GM11168 (cell line): Measurements from ENCODE around the gene SORT1.
"Not testable (repeated sequence)": the region's sequence is repeated elsewhere in the genome, so short reads cannot be mapped to it uniquely, and the experiment has no call there.

Source experiments
- in situ Hi-C: fragments of 300-500 bp; cut with MboI; formaldehyde crosslinking; loops from one replicate; pipeline ENCODE4 v1.12.0; 2022; ENCODE audit warnings: low sequenced_read_pairs; ENCODE audit not compliant: unreplicated experiment

Gene SORT1

DNA sequence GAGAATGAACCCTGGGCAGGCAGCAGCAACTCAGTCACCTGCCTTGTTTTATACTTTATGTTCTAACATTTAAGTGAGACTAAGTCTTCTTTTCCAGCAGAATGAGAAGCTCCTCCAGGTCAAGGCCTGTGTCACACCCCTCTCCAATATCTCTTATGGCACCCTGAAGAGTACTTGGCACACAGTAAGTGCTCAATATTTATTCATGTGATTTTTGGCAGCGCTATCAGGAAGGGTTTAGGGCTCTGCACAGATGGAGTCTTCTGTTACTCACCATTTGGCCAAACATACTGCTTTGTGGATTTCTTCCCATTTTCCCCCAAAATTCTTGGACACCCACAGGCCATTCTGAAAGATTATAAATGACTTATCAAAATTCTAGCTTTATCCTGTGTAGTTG is 47.1 kb downstream of the SORT1 start:
- in situ Hi-C loops = no loop called here

DNA sequence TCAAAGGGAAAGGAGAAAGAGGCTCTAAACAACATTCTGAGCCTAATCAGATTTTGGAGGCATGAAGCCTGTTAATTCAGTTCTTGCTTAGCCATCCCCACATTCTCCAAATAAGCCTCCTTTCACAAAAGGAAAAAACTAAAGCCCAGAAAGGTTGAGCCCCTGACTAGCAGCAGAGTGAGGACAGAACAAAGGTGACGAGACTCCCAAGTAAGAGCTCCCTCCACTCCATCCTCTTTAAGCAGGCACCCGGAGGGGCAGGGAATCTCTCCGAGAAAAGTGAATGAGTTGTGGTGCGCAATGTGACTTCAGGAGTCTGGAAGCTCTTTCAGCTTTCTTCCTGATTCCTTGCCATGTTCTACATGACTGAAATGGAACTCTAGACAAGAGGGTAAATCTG is 47.5 kb downstream of the SORT1 start:
- in situ Hi-C loops = no loop called here

DNA sequence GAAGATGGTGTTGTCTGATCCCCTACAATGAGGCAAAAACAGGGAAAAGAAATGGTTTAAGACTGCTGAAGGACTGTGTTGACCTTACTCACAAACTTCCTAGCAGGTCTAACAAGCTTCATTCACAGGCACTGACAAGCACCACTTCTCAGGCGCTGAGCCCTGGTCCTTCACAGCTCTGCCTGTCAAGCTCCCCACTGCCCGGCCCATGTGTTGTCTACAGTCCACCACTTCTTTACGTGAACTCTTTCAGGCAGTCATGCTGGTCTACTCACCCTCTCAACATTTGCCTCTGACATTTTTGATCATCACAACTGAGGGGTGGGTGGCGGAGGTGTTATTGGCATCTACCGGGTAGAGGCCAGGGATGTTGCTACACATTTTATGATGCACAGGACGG is 50.2 kb downstream of the SORT1 start:
- in situ Hi-C loops = no loop called here

DNA sequence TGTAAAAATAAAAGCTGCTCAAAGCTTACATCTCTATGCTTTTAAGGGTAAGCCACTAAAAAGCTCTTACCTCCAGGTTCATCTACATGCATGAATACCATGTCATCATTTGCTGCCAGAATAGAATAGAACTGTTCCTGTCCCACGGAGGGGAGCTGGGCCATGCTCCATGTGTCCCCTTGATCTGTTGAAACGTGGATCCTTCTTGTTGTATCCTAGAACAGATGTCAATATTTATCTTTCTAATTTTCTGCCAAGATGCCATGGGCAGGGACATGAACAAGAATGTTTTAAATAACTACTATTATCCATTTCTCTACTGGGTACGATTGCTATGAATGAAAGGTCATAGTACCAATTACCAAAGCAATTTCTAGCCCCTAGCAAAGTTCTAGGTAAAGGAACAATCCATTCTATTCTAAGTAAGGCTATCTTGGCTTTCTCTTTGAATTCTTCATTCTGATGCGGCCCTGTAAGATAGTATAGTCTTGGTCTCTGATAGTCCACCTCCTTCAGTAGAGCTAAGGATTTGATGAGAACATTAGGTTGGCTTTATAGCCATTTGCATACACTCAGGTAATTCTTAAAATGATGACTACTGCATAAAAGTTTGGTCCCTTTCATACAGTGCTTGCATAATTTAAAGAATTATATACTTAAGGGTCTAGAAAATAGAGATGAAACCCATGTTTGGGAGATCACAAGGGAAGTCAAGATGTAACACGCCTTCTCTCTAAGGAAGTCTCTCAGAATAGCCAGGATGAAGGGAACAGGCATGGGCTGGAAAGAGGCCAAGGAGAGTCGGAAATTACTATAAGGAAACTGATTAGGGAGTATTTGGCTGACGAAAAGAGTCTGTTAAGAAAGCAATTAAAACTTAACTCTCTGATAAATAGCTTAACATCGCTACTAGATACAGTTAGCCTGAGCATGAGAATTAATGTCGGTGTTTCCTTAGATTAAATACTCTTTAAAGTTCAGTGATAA is 55.5 kb downstream of the SORT1 start:
- in situ Hi-C loops = no loop called here

DNA sequence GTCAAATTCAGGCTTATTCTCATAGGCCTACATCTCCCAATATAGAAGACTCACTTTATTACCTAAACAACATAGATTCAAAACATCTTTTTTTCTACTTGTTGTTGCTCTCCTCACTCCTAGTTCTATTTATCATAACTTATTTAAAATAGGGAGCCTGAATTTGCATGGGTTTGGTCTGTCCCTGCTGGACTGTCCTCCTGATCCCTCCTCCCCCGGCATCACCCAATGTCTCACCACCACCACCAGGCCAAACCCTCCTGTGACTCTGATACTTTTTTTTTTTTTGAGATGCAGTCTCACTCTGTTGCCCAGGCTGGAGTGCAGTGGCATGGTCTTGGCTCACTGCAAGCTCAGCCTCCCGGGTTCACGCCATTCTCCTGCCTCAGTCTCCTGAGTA is 59.1 kb downstream of the SORT1 start:
- in situ Hi-C loops = no loop called here

DNA sequence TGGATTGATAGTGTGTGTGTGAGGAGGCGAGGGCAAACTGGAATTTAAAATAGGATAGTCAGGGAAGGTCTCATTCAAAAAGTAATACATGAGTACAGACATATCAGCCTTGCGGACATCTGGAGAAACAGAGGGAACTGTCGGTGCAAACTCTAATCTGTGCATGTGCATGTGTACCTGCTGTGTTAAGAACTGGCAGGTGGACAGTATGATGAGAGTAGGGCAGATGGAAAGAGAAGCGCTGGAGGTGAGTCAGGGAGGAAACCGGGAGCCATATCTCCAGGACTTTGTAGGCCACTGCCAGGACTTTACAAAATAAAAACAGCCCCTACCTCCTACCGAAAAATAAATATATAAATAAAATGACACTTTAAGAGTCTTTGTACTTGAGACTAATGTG is 59.6 kb downstream of the SORT1 start:
- in situ Hi-C loops = no loop called here

DNA sequence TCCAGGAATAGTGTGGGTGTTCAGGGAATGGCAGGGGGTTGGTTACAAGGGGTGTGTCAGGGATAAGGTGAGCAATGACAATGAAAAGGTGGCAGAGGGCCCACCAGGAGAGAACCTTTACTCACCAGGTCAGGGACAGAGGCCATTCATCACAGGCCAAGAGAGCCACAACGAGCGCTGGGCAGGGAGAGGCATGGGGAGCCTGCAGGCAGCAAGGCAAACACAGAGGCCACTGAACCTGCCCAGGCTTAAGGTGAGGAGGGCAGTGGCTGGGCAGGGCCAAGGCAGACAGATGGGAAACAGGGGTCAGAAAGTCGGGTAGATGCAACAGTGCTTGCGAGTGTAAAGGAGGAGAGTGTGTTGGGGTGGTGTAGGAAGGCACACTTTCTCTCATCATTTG is 62.6 kb downstream of the SORT1 start:
- in situ Hi-C loops = no loop called here

DNA sequence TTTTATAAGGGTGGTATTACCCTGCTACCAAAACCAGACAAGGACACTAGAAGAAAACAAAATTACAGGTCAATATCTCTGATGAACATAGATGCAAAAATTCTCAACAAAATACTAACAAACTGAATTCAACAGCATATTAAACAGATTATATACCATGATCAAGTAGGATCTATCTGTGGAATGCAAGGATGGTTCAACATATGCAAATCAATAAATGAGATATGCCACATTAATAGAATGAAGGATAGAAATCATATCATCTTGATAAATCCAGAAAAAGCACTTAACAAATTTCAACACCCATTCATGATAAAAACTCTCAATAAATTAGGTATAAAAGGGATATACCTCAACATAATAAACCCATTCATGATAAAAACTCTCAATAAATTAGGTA is 66.6 kb downstream of the SORT1 start:
- in situ Hi-C loops = no loop called here

DNA sequence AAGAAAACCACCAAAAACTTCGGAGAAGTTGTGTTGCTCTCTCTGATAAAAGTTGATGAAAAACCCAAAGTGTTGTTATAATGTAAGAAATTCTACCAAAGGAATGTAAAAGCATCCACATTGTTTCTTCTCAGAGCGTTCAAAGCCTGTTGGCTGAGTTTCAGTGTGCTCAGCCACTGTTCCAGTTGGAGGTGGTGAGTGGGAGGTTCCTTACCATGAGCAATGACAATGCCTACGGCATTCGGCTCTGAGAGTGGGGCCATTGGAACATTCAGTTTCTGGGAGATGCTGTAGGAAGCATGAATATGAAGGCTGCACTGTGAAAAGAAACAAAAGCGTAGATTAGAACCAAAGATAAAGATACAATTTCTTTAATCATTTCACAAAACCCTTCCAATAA is 70.4 kb downstream of the SORT1 start:
- in situ Hi-C loops = no loop called here

DNA sequence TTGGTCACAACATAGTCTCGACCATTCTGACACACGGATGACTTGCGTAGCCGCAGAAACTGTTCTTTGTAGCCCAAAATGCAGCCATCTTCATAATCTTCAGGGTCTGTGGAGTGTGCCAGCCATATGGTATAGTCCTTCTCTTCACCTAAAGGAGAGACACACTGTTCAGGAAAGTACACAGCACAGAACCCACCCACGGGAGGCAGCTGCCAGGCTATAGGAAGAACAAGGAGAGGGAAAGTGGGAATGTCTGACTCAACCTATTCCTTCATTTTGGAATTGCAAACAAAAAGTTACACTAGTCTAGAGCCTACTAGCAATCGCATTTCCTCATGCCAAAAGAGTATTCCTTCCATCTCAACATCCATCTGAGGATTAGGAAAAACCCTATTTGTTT is 74.7 kb downstream of the SORT1 start:
- in situ Hi-C loops = no loop called here

DNA sequence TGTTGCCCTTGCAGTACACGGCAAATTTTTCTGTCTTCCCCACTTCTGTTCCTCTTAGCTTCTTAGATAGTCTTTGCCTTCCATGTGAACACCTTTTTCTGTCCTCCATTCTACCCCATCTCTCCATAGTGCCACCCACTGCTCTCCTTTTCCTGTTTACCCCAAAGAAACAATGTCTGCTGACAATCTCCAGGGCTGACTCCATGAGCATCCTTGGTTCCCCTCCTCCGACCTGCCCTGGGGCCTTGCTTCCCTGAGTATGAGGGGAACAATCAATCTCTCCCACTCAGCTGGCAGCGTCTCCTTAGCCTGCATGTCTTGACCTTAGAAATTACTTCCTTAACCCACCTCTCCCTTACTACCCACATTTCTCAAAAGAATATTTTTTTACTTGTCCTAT is 78.6 kb downstream of the SORT1 start:
- in situ Hi-C loops = no loop called here

DNA sequence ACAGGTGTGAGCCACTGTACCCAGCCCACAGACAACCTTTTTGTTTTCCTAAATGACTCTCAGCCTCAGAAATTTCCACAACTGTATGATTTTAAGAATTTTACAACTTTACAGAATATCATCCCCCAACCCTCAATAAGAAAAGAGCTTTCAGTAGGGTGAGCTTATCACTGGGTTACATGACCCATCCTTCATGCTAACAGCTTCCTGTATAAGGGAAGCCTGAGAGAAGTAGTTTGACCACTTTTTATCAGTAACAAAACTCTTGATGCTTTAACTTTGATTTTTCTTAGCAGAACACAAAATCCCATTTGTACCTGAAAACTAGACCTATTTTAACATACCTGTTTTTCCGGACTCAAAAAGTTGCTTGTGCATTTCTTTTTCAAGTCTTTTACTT is 81.2 kb downstream of the SORT1 start:
- in situ Hi-C loops = no loop called here

DNA sequence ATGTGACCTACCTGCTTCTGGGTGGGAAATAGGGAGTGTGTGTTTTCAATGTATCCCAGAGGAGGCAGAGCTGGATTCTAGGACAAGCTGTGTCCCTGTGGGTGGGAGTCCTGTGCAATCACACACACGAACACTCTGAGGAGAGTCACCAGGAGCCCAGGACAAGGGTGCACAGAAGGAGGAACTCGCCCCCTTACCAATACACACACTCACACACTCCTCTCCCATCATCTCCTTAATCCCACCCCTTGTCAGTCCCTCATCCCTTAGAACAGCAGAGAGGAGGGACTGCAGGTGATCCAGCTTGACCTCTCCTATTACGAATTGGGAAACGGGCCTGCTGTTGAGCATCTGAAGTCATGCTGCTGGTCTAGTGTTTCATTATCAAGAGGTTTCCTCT is 82.4 kb downstream of the SORT1 start:
- in situ Hi-C loops = no loop called here

DNA sequence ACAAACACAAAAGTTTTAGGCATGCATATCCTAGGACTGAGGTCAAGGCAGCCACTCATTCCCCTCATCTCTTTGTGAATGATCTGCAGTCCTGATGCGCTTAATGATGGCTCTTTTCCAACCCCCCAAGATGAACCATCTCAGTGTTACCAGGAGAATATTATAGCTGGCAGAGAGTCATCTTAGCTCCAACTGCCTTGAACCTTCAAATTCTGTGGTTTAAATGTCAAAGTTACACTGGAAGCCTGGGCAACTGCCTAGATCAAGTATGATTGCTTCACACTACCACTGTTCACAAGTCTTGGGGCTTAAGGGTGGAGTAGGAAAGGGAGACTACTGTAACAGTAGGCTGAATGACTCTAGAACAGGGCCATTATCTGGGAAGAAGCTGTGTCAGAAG is 82.9 kb downstream of the SORT1 start:
- in situ Hi-C loops = no loop called here

DNA sequence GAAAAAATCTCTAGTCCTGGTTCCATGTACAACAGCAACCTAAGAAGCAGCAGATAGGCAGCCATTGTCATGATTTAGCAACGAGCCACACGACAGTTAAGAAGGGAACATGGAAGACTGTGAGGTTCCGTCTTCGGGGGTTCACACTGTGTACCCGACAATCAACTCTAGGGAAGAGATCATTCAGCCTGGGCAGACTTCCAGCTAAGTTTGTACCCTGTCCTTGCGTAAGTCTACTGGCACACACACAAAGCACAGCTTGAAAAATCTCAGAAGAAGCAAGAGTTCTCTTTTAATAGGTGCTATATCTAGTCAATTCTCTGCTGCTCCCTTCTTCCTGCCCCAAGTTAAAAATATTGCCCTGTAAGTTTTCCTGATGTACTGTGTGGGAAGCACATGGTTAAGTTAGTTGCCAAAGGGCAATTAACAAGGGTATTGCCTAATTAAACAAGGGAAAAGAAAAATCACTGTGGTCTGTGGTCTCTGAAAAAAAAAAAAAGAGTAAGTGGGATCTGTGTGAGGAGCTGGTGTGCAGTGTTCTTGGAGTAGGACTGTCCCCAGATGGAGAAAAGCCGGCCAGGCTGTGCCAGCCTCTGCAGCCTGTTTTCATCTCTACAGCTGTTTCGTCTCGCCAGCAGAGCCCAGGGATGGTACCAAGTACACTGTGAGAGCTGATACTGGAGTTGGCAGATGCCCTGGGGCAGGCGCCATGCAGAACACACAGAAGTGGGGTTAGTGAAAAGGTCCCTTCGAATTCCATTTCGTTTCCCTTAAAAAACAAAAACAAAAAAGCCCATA is 84.5 kb downstream of the SORT1 start:
- in situ Hi-C loops = no loop called here

DNA sequence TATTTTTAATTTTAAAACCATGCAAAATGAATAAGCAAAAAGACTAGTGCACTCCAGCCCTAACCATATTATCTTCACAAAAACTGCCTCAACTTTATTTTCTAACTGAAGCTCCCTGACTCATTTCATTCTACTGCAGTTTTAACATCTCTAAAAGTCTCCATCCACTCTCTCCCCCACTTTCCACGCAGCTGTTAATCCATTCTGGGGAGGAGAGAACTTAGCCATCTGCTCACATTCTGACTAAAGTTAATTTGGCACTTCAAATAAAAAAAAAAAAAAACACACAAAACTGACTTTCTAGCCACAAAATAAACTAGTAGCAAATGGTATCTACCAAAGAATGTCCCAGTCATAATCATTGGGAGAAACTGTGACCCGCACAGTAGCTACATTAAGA is 85.5 kb downstream of the SORT1 start:
- in situ Hi-C loops = no loop called here

DNA sequence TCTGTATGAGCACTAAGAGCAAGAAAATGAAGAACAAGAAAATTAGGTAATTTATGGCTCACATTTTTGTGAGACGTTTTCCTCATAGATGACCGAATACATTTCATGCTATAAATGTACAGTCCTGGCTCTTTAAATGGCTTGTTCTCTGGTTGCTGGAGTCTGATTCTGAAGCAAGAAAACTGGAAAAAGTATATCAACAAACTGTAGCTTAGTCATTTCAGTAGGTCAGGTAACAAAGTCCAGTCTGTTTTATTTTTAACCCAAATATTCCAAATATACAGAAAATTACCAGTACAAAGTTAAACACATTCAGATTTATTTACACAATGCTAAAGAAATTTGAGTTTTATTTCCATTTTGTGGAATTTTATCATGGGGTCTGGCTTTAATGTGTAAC is 88.4 kb downstream of the SORT1 start:
- in situ Hi-C loops = no loop called here

DNA sequence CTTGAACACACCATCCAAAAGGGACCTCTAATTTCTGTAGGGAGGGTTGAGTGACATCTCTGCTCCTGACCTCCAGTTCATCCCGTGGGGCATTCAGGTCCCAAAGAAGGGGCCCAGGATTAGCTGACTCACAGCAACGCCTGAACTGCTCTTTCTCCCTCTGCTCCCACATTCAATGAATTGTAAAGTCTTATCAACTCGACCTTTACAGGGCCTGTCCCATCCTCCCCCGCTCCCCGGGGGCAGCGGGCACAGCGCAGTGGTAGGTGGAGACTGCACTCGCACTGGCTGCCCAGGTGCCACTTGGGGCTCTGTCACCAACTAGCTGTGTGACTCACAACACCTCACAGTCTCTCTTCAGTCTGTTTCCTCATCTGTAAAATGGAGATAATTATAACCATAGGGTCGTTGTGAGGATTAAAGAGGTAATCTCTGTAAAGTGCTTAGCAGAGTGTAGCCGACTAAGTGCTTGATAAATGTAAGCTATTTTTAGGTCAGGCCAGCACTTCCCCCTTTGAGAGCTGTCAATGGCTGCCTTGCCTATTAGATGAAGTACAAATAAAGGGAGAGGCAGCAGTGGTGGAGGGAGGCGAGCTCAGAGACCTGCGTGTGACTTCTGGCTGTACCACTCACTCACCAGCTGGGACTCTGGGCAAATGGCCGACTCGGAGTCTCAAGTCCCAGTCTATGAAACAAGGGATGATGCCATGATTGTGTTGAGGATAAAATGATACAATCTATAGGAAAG is 90.3 kb downstream of the SORT1 start:
- in situ Hi-C loops = no loop called here

DNA sequence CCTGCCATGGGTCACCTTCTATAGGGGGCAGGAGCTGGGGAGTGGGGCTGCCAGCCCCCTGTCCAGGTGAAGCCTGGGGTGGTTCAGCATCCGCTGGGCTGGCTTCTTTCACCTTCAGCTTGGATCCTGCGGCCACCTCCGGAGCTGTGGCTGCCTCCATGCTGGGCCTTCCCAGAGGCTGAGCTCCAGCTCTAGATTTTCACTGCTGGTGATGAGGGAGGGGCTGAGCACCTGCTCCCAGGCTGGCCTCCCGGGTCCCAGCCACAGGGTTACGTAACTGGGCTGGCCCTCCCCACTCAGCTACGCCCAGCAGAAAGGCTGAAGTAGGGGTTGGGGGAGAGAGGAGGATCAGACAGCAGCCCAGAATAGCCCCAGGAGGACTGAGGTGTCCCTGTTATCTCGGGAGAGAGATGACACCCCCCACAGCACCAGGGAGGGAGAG is 90.9 kb downstream of the SORT1 start, which contains the start of gene MYBPHL:
Gene MYBPHL, minus strand, starts transcription at position 180 of the 442 bp plus-strand sequence. Its CDS starts 20 bp downstream, at position 160.
- in situ Hi-C loops = no loop called here

DNA sequence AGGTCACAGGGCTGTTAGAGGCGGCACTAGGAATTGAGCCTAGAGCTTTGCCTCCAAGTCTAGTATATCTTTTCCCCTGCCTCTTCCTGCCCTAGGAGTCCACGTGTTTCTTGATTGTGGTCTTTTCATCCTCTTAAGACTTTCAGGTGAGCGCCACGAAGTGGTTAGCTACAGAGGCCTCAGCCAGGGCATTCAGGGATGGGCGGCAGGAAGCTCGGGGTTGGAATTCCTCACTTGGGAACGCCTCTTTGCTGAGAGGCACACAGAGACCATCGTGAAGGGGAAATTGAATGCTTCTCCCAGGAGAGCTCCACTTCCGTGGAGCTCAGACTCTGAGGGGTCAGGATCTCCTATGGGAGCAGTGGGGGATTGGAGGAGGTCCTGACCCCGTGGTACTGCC is 91.7 kb downstream of the SORT1 start:
- in situ Hi-C loops = not testable (repeated sequence)
